Progenitor cell of endocrine pancreas (in vitro differentiated cells): ENCODE results near the gene ZNF821. TPM values are rescaled to one million over a fixed set of nuclear protein-coding genes. Genes with fewer than 3 reads are reported as not detected.

Experiments used
- DNase-seq: peaks from one replicate; pipeline ENCODE4 v3.0.0; 2021; ENCODE audit warnings: low spot score; ENCODE audit not compliant: unreplicated experiment
- H3K27ac Mint-ChIP-seq: 2 replicates; pipeline ENCODE4 v1.8.0; 2021; ENCODE audit warnings: mild to moderate bottlenecking, moderate library complexity, mixed read lengths
- H3K27me3 Mint-ChIP-seq: 2 replicates; pipeline ENCODE4 v1.8.0; 2021; ENCODE audit warnings: mixed read lengths
- H3K36me3 Mint-ChIP-seq: 2 replicates; pipeline ENCODE4 v1.8.0; 2022; ENCODE audit warnings: mixed read lengths; ENCODE audit not compliant: insufficient read depth
- H3K4me1 Mint-ChIP-seq: 2 replicates; pipeline ENCODE4 v1.8.0; 2021; ENCODE audit warnings: low read depth, mixed read lengths
- H3K4me3 Mint-ChIP-seq: 2 replicates; pipeline ENCODE4 v1.8.0; 2021; ENCODE audit warnings: low read depth, mild to moderate bottlenecking, moderate library complexity, mixed read lengths
- H3K9me3 Mint-ChIP-seq: 2 replicates; pipeline ENCODE4 v1.8.0; 2021; ENCODE audit warnings: low read depth, mixed read lengths
- total RNA-seq: library from RNA; stranded (reverse); gene quantifications from 2 replicates; pipeline ENCODE4 v1.2.1, GENCODE V29; 2021
- TF ChIP-seq, protein P1 (sequence below): fragments of 200-600 bp; sonication (generic); IDR thresholded peaks from one replicate; pipeline ENCODE4 v1.5.0; 2021; ENCODE audit warnings: antibody characterized with exemption, mild to moderate bottlenecking; ENCODE audit not compliant: unreplicated experiment

Gene ZNF821
- total RNA-seq, 1 donor from 2014 or later, result 32.3 TPM

DNA sequence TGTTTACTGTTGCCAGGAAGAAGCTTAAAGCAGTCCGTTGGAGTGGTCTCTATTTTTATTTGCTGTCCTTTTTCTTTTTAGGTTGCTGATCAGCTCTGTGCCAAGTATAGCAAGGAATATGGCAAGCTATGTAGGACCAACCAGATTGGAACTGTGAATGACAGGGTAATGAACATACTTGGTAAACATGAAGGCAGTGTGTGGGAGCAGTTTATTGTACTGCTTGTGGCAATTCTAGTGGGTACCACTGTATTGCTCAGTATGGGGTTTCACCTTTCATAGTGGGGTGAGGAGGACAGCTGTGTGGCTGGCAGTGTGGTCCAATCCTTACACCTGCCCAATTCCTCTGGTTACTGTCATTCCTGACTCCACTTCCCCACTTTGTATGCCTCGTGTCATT, 36.7 kb upstream of the ZNF821 start:
- H3K36me3 Mint-ChIP-seq, result peaks cover 52% of the 10 kb centered on the region
- TF ChIP-seq, protein P1, sequence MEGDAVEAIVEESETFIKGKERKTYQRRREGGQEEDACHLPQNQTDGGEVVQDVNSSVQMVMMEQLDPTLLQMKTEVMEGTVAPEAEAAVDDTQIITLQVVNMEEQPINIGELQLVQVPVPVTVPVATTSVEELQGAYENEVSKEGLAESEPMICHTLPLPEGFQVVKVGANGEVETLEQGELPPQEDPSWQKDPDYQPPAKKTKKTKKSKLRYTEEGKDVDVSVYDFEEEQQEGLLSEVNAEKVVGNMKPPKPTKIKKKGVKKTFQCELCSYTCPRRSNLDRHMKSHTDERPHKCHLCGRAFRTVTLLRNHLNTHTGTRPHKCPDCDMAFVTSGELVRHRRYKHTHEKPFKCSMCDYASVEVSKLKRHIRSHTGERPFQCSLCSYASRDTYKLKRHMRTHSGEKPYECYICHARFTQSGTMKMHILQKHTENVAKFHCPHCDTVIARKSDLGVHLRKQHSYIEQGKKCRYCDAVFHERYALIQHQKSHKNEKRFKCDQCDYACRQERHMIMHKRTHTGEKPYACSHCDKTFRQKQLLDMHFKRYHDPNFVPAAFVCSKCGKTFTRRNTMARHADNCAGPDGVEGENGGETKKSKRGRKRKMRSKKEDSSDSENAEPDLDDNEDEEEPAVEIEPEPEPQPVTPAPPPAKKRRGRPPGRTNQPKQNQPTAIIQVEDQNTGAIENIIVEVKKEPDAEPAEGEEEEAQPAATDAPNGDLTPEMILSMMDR, result no peak
- H3K4me3 Mint-ChIP-seq, result no peak overlapping the region
- no peaks in the 10 kb centered on the region for H3K4me1 Mint-ChIP-seq
- H3K9me3 Mint-ChIP-seq, result no peaks in the 10 kb centered on the region
- no peak for DNase-seq
- H3K27me3 Mint-ChIP-seq, result no peaks in the 10 kb centered on the region
- H3K27ac Mint-ChIP-seq, result no peak overlapping the region

- no peak overlapping the region for H3K27ac Mint-ChIP-seq
- DNase-seq, result no peak
- no peaks in the 10 kb centered on the region for H3K27me3 Mint-ChIP-seq
- no peak overlapping the region for H3K4me3 Mint-ChIP-seq
- H3K36me3 Mint-ChIP-seq, result peaks cover 59% of the 10 kb centered on the region
- no peaks in the 10 kb centered on the region for H3K9me3 Mint-ChIP-seq
- peaks cover 1% of the 10 kb centered on the region for H3K4me1 Mint-ChIP-seq
- TF ChIP-seq, protein P1, result no peak
Observed at GRCh38 chr16:71919035-71919434, 35.1 kb upstream of the ZNF821 start.

GRCh38 chr16:71917900-71918299, 33.9 kb upstream of the ZNF821 start:
- peak overlapping the region; percentile 30 for H3K27ac Mint-ChIP-seq
- H3K4me3 Mint-ChIP-seq, result no peak overlapping the region
- H3K9me3 Mint-ChIP-seq, result no peaks in the 10 kb centered on the region
- peaks cover 59% of the 10 kb centered on the region for H3K36me3 Mint-ChIP-seq
- TF ChIP-seq, protein P1, result no peak
- H3K27me3 Mint-ChIP-seq, result no peaks in the 10 kb centered on the region
- peaks cover 1% of the 10 kb centered on the region for H3K4me1 Mint-ChIP-seq
- DNase-seq, result no peak

- Mint-ChIP-seq H3K27ac (no peak overlapping the region), H3K27me3 (no peaks in the 10 kb centered on the region), H3K36me3 (peaks cover 61% of the 10 kb centered on the region), H3K4me3 (no peak overlapping the region), H3K4me1 (peaks cover 1% of the 10 kb centered on the region), H3K9me3 (peaks cover 4% of the 10 kb centered on the region)
- DNase-seq, result no peak
- TF ChIP-seq, protein P1, result no peak
Observed at GRCh38 chr16:71916397-71916920, 32.5 kb upstream of the ZNF821 start.

GRCh38 chr16:71915350-71915749, 31.4 kb upstream of the ZNF821 start:
- TF ChIP-seq, protein P1, result no peak
- Mint-ChIP-seq H3K27ac (peak overlapping the region; percentile 25), H3K4me1 (peaks cover 1% of the 10 kb centered on the region), H3K27me3 (no peaks in the 10 kb centered on the region), H3K9me3 (peaks cover 4% of the 10 kb centered on the region), H3K4me3 (no peak overlapping the region), H3K36me3 (peaks cover 52% of the 10 kb centered on the region)
- DNase-seq, result no peak
